Liver (tissue), 3 donors: ENCODE measurements around the gene INSYN2B.

Experiments used
- TAF1 ChIP-seq: conservative IDR thresholded peaks from 2 replicates; pipeline ENCODE4 v1.6.1; 2016; ENCODE audit warnings: antibody characterized with exemption, mild to moderate bottlenecking
- TF ChIP-seq, protein P1 (sequence below): fragments of 150-350 bp; IDR thresholded peaks from 2 replicates; pipeline ENCODE4 v1.5.1; 2017; ENCODE audit warnings: improper control_type of control experiment, low read depth, low read length; ENCODE audit not compliant: missing input control
- donor health status: healthy.
- donor health status: healthy.

DNA sequence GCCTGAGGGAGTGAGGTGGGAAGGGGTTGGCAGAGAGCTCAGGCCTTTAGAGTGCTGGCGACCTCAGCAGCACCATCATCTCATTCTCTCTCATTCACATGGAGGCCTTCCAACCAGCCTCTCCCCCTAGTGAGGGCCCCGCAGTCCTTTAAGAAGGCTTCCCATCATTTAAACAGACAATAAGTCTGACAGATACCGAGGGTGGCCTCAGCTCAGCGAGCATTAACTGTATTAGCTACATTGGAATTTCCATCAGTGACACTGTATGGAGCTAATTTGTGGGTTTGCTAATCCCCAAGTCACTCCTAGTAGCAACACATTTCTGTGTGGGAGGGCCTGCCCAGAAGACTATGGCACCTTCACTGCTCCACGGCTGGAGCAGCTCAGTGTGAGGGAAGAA, 75.8 kb downstream of the INSYN2B start:
- TF ChIP-seq, protein P1, sequence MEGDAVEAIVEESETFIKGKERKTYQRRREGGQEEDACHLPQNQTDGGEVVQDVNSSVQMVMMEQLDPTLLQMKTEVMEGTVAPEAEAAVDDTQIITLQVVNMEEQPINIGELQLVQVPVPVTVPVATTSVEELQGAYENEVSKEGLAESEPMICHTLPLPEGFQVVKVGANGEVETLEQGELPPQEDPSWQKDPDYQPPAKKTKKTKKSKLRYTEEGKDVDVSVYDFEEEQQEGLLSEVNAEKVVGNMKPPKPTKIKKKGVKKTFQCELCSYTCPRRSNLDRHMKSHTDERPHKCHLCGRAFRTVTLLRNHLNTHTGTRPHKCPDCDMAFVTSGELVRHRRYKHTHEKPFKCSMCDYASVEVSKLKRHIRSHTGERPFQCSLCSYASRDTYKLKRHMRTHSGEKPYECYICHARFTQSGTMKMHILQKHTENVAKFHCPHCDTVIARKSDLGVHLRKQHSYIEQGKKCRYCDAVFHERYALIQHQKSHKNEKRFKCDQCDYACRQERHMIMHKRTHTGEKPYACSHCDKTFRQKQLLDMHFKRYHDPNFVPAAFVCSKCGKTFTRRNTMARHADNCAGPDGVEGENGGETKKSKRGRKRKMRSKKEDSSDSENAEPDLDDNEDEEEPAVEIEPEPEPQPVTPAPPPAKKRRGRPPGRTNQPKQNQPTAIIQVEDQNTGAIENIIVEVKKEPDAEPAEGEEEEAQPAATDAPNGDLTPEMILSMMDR, result no peak
- no peak for TF ChIP-seq TAF1
